ENCODE measurements around the gene WT1. TPM values are rescaled to one million over a fixed set of nuclear protein-coding genes. Genes with fewer than 3 reads are reported as not detected.
"Not testable (repeated sequence)": the region's sequence is repeated elsewhere in the genome, so short reads cannot be mapped to it uniquely, and the experiment has no call there.

Gene WT1
- total RNA-seq, 4 donors from 2014 or later, result not detected

DNA sequence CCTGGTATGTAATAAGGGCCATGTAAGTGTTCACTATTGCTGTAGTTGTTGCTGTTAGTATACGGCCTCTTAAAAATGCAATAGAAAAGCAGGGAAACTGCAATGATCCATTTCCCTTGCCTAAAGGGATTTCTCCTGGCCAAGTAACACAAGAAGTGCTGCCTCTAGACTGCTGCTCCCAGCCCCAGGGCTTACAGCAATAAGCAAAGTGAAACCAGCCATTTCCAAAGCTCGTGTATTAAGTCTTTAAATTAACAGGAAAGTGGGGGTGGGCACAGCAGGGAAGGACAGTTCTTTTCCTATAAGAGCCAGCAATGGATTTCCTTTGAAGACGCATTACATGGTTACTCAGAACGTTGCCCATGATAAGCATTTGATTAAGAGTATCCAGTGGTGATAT is 36.9 kb upstream of the WT1 start:
- TF ChIP-seq POLR2A (IDR thresholded peaks at IDR 0.05), result no peak
- TF ChIP-seq, protein P1, sequence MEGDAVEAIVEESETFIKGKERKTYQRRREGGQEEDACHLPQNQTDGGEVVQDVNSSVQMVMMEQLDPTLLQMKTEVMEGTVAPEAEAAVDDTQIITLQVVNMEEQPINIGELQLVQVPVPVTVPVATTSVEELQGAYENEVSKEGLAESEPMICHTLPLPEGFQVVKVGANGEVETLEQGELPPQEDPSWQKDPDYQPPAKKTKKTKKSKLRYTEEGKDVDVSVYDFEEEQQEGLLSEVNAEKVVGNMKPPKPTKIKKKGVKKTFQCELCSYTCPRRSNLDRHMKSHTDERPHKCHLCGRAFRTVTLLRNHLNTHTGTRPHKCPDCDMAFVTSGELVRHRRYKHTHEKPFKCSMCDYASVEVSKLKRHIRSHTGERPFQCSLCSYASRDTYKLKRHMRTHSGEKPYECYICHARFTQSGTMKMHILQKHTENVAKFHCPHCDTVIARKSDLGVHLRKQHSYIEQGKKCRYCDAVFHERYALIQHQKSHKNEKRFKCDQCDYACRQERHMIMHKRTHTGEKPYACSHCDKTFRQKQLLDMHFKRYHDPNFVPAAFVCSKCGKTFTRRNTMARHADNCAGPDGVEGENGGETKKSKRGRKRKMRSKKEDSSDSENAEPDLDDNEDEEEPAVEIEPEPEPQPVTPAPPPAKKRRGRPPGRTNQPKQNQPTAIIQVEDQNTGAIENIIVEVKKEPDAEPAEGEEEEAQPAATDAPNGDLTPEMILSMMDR (IDR thresholded peaks at IDR 0.05 in 4 of 5, conservative IDR thresholded peaks at IDR 0.05 in 1 of 5), result no peak
- no peak overlapping the region for H3K27ac ChIP-seq
- H3K4me1 ChIP-seq, result no peaks in the 10 kb centered on the region
- no peak overlapping the region for H3K4me3 ChIP-seq
- DNase-seq, result no peak
- ATAC-seq, result no peak
- no peaks in the 10 kb centered on the region for H3K9me3 ChIP-seq
- no peaks in the 10 kb centered on the region for H3K27me3 ChIP-seq
- intact Hi-C loops (cut with DNase I; ENCODE audit: low total_unique reads) (no loop called here), in situ Hi-C loops (cut with MboI; ENCODE audit: low sequenced_read_pairs in 4 of 4) (no loop called here)
- no peaks in the 10 kb centered on the region for H3K36me3 ChIP-seq

DNA sequence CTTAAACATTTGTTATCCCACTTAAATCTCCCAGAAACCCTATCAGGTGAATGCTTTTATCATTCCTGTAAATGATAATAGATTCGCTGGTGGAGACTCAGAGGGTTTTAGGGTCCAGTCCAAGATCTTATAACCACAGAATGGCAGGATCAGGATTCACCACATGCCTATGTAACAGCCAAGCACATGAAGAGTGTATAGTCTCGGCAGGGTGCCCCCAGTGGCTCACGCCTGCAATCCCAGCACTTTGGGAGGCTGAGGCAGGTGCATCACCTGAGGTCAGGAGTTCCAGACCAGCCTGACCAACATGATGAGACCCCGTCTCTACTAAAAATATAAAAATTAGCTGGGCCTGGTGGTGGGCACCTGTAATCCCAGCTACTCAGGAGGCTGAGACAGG is 36.2 kb upstream of the WT1 start:
- H3K27ac ChIP-seq; H3K36me3 ChIP-seq; ATAC-seq; H3K4me3 ChIP-seq; intact Hi-C loops (cut with DNase I; ENCODE audit: low total_unique reads); H3K4me1 ChIP-seq; in situ Hi-C loops (cut with MboI; ENCODE audit: low sequenced_read_pairs in 4 of 4); H3K9me3 ChIP-seq; DNase-seq; H3K27me3 ChIP-seq: not testable (repeated sequence)

DNA sequence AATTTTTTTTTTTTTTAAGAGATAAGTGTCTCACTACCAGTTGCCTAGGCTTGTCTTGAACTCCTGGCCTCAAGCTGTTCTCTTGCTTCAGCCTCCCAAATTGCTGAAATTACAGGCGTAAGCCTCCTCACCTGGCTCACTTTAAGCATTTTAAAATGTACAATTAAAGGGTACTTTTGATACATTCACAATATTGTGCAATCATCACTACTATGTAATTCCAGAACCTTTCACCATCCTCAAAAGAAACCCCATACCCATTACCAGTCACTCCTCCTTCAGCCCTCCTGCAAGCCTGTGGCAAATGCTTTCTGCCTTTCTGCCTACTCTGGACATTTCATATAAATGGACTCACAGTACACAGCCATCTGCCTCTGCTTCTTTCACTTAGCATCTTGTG is 34.5 kb upstream of the WT1 start:
- ATAC-seq, result no peak
- in situ Hi-C loops (cut with MboI; ENCODE audit: low sequenced_read_pairs in 4 of 4), result no loop called here
- H3K4me1 ChIP-seq, result no peaks in the 10 kb centered on the region
- DNase-seq, result no peak
- no peak overlapping the region for H3K4me3 ChIP-seq
- no peak overlapping the region for H3K27ac ChIP-seq
- no peaks in the 10 kb centered on the region for H3K27me3 ChIP-seq
- H3K36me3 ChIP-seq, result no peaks in the 10 kb centered on the region
- TF ChIP-seq, protein P1 (IDR thresholded peaks at IDR 0.05 in 4 of 5, conservative IDR thresholded peaks at IDR 0.05 in 1 of 5), result no peak
- TF ChIP-seq POLR2A (IDR thresholded peaks at IDR 0.05), result no peak
- no peaks in the 10 kb centered on the region for H3K9me3 ChIP-seq
- intact Hi-C loops (cut with DNase I; ENCODE audit: low total_unique reads), result no loop called here

DNA sequence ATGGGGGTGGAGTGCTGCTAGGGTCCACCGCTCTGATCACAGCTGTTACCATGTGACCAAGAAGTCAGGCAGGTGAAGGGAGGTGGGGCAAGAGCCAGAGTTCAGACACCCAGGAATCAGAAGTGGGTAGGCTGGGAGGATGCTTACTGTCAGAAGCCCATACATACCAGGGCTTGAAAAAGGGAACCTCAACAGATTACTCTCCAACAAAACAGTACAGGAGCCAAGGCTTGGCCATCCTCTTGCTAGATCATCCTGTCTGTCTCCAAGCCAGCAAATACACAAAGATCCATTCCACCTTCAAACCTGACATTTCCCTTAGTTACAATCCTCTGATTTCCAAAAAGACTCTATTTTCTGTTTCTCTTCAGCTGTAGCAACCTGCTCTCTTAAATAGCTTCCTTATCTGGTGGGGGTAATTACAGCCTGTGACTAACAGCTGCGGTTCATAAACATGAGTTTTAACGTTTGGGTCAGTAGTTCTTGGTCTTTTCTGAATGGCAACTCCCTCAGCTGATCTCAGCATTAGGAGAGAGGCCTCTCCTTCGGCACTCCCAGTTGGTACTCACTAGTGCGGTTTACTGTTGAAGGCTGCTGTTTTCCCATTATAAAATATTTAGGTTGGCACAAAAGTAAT is 31.1 kb upstream of the WT1 start:
- TF ChIP-seq POLR2A (IDR thresholded peaks at IDR 0.05), result no peak
- TF ChIP-seq, protein P1 (IDR thresholded peaks at IDR 0.05 in 4 of 5, conservative IDR thresholded peaks at IDR 0.05 in 1 of 5), result no peak

DNA sequence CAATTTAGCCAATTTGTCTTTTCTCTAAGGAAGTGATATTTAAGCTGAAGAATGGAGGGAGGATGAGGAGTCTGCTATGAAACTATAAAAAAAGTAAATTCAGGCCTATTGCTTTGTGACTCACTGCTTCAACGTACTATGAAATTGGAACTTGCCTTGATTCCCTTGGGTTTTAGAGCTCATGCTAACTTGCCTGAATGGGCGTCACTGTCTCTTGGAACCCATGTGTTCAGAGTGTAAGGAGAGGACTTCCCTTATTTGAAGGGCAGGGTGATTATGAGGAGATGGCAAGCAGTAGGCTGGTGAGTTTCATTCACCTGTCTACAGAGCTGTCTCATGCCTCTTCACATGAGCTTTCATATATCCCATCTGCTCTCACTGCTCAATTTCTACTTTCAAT is 28.7 kb upstream of the WT1 start:
- ATAC-seq (no peak), DNase-seq (no peak)
- H3K4me1 ChIP-seq, result no peaks in the 10 kb centered on the region
- H3K27ac ChIP-seq, result no peak overlapping the region
- in situ Hi-C loops (cut with MboI; ENCODE audit: low sequenced_read_pairs in 4 of 4) (no loop called here), intact Hi-C loops (cut with DNase I; ENCODE audit: low total_unique reads) (no loop called here)
- no peaks in the 10 kb centered on the region for H3K27me3 ChIP-seq
- H3K36me3 ChIP-seq, result no peaks in the 10 kb centered on the region
- no peak overlapping the region for H3K4me3 ChIP-seq
- TF ChIP-seq POLR2A (IDR thresholded peaks at IDR 0.05), result no peak
- TF ChIP-seq, protein P1 (IDR thresholded peaks at IDR 0.05 in 4 of 5, conservative IDR thresholded peaks at IDR 0.05 in 1 of 5), result no peak
- no peaks in the 10 kb centered on the region for H3K9me3 ChIP-seq

More for the DNA sequence above, 31.1 kb upstream of the WT1 start:
- Histone ChIP-seq H3K27me3 (no peaks in the 10 kb centered on the region), H3K27ac (no peak overlapping the region), H3K9me3 (no peaks in the 10 kb centered on the region), H3K4me3 (no peak overlapping the region), H3K36me3 (no peaks in the 10 kb centered on the region), H3K4me1 (no peaks in the 10 kb centered on the region)
- no peak for DNase-seq
- ATAC-seq, result no peak
- in situ Hi-C loops (cut with MboI; ENCODE audit: low sequenced_read_pairs in 4 of 4) (no loop called here), intact Hi-C loops (cut with DNase I; ENCODE audit: low total_unique reads) (no loop called here)

All from gastrocnemius medialis (tissue), 4 donors.